ENCODE measurements around the gene CACNA2D3. TPM values are rescaled to one million over a fixed set of nuclear protein-coding genes. Genes with fewer than 3 reads are reported as not detected.

Gene CACNA2D3
- total and polyA plus RNA-seq, 9 donors = 1.4 to 3.1 (median 2.3) TPM

DNA sequence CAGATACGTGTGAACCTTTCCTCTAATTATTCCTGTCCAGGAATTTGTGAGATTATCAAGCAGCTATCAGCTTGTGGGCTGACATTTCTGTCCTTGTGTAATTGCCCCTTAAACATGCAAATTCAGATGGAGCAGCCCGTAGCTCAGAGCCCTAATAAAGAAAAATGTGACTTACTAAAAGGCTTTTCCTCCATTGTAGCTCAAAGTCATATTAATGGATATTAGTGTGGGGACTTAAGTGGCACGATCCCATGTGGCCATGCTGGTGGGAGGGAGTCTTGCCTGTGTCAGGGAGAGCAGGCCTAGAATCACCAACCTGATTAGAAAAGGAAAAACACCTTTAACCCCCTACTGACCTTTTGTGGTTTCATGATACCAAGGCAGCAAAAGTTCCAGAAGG lies 406.3 kb downstream of the CACNA2D3 start:
- no peak overlapping the region for H3K4me3 ChIP-seq (ENCODE audit: low read length)
- no peak overlapping the region for H3K27ac ChIP-seq (ENCODE audit: low read length)
- WGBS (ENCODE audit: insufficient coverage) = no CpG with 5 or more reads among the region's 3 CpGs
- H3K36me3 ChIP-seq (ENCODE audit: control insufficient read depth, insufficient read depth, low read length) = no peaks in the 10 kb centered on the region
- H3K27me3 ChIP-seq (ENCODE audit: control insufficient read depth, insufficient read depth, low read length) = no peaks in the 10 kb centered on the region
- peaks cover 7% of the 10 kb centered on the region for H3K9me3 ChIP-seq (replicated peaks; ENCODE audit: control insufficient read depth, low read depth, low read length)
- no peak for DNase-seq
- no peaks in the 10 kb centered on the region for H3K4me1 ChIP-seq (ENCODE audit: control insufficient read depth, insufficient read depth, low read length)

GRCh38 chr3:54530091-54530490 lies 407.7 kb downstream of the CACNA2D3 start:
- no peak for DNase-seq

DNA sequence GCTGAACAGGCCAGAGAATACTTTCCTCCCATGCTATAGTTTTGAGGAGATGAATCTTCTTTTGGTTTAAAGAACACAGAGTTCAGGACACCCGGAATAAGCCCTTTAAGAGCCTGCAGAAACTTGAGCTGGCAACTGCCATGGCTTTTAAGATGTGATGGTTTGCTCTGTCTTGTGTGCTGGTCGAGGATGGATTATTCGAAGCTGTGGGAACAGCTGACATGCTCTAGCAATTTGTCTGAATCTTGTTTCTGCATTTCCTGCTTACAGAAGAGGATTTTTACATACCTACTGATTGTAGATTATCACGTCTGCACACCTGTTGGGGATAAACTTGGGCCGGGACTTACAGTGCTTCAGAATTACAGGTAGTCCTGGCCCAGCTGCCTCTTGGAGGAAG lies 408.6 kb downstream of the CACNA2D3 start:
- Histone ChIP-seq H3K36me3 (ENCODE audit: control insufficient read depth, insufficient read depth, low read length) (no peaks in the 10 kb centered on the region), H3K4me3 (ENCODE audit: low read length) (no peak overlapping the region), H3K4me1 (ENCODE audit: control insufficient read depth, insufficient read depth, low read length) (no peaks in the 10 kb centered on the region), H3K27ac (ENCODE audit: low read length) (no peak overlapping the region), H3K9me3 (replicated peaks; ENCODE audit: control insufficient read depth, low read depth, low read length) (peaks cover 4% of the 10 kb centered on the region), H3K27me3 (ENCODE audit: control insufficient read depth, insufficient read depth, low read length) (no peaks in the 10 kb centered on the region)
- no peak for DNase-seq
- 57% methylated on average over 1 of the region's 5 CpGs for WGBS (ENCODE audit: insufficient coverage)

More at GRCh38 chr3:54530091-54530490, 407.7 kb downstream of the CACNA2D3 start:
- Histone ChIP-seq H3K4me1 (ENCODE audit: control insufficient read depth, insufficient read depth, low read length) (no peaks in the 10 kb centered on the region), H3K9me3 (replicated peaks; ENCODE audit: control insufficient read depth, low read depth, low read length) (peaks cover 7% of the 10 kb centered on the region), H3K27me3 (ENCODE audit: control insufficient read depth, insufficient read depth, low read length) (no peaks in the 10 kb centered on the region), H3K36me3 (ENCODE audit: control insufficient read depth, insufficient read depth, low read length) (no peaks in the 10 kb centered on the region), H3K4me3 (ENCODE audit: low read length) (no peak overlapping the region), H3K27ac (ENCODE audit: low read length) (no peak overlapping the region)
- 96% methylated on average over 3 of the region's 5 CpGs for WGBS (ENCODE audit: insufficient coverage)

- Histone ChIP-seq H3K36me3 (ENCODE audit: control insufficient read depth, insufficient read depth, low read length) (no peaks in the 10 kb centered on the region), H3K4me1 (ENCODE audit: control insufficient read depth, insufficient read depth, low read length) (no peaks in the 10 kb centered on the region), H3K27ac (ENCODE audit: low read length) (no peak overlapping the region), H3K27me3 (ENCODE audit: control insufficient read depth, insufficient read depth, low read length) (no peaks in the 10 kb centered on the region), H3K9me3 (replicated peaks; ENCODE audit: control insufficient read depth, low read depth, low read length) (no peaks in the 10 kb centered on the region), H3K4me3 (ENCODE audit: low read length) (no peak overlapping the region)
- WGBS (ENCODE audit: insufficient coverage) = 93% methylated on average over 3 of the region's 6 CpGs
- DNase-seq = no peak
These were observed 409.4 kb downstream of the CACNA2D3 start for GRCh38 chr3:54531741-54532140.

DNA sequence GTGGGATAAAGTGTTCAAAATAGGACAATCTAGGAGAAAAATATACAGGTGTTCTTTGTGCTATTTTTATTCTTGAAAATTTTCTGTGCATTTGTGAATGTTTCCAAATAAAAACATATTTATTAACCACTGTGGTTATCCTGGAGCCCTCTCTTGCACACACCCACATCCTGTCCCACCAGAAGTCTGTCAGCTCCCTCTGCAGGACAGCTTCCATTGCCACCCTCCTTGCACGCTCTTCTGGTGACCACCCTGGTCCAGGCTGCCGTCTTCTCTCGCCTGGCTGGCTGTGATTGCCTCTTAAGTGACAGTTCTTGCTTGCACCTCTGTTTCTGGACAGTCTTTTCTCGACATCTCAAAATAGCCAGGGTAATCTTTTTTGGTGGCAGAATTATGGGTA lies 411.5 kb downstream of the CACNA2D3 start:
- Histone ChIP-seq H3K4me1 (ENCODE audit: control insufficient read depth, insufficient read depth, low read length) (no peaks in the 10 kb centered on the region), H3K36me3 (ENCODE audit: control insufficient read depth, insufficient read depth, low read length) (no peaks in the 10 kb centered on the region), H3K27ac (ENCODE audit: low read length) (no peak overlapping the region), H3K4me3 (ENCODE audit: low read length) (no peak overlapping the region), H3K9me3 (replicated peaks; ENCODE audit: control insufficient read depth, low read depth, low read length) (no peaks in the 10 kb centered on the region), H3K27me3 (ENCODE audit: control insufficient read depth, insufficient read depth, low read length) (no peaks in the 10 kb centered on the region)
- no peak for DNase-seq
- WGBS (ENCODE audit: insufficient coverage) = no CpG with 5 or more reads among the region's 4 CpGs

GRCh38 chr3:54535619-54536018 lies 413.3 kb downstream of the CACNA2D3 start:
- Histone ChIP-seq H3K9me3 (replicated peaks; ENCODE audit: control insufficient read depth, low read depth, low read length) (no peaks in the 10 kb centered on the region), H3K27ac (ENCODE audit: low read length) (no peak overlapping the region), H3K4me3 (ENCODE audit: low read length) (no peak overlapping the region), H3K36me3 (ENCODE audit: control insufficient read depth, insufficient read depth, low read length) (no peaks in the 10 kb centered on the region), H3K4me1 (ENCODE audit: control insufficient read depth, insufficient read depth, low read length) (no peaks in the 10 kb centered on the region), H3K27me3 (ENCODE audit: control insufficient read depth, insufficient read depth, low read length) (no peaks in the 10 kb centered on the region)
- WGBS (ENCODE audit: insufficient coverage) = 92% methylated on average over 1 of the region's 1 CpG
- DNase-seq = no peak

DNA sequence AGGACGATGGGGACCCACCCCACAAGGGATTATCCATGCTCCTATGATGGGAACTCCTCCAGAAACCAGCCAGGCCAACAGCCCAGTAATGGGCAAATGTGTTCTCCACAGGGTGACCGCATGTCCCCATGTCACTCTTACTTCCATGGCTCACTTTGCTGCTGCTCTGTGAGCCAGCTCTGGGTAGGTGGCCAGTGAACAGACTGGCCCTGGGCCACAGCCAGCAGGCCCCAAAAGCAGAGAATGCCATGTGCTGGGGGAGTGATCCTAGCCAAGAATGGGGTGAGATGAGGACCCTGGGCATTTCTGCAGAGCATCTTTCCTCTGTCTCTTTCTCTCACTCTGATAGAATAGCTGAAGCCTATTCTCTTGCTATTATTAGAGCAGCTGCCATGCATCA lies 414.1 kb downstream of the CACNA2D3 start:
- no peaks in the 10 kb centered on the region for H3K36me3 ChIP-seq (ENCODE audit: control insufficient read depth, insufficient read depth, low read length)
- no peak for DNase-seq
- no peak overlapping the region for H3K27ac ChIP-seq (ENCODE audit: low read length)
- WGBS (ENCODE audit: insufficient coverage) = 100% methylated on average over 1 of the region's 2 CpGs
- H3K9me3 ChIP-seq (replicated peaks; ENCODE audit: control insufficient read depth, low read depth, low read length) = no peaks in the 10 kb centered on the region
- no peaks in the 10 kb centered on the region for H3K4me1 ChIP-seq (ENCODE audit: control insufficient read depth, insufficient read depth, low read length)
- no peak overlapping the region for H3K4me3 ChIP-seq (ENCODE audit: low read length)
- no peaks in the 10 kb centered on the region for H3K27me3 ChIP-seq (ENCODE audit: control insufficient read depth, insufficient read depth, low read length)

DNA sequence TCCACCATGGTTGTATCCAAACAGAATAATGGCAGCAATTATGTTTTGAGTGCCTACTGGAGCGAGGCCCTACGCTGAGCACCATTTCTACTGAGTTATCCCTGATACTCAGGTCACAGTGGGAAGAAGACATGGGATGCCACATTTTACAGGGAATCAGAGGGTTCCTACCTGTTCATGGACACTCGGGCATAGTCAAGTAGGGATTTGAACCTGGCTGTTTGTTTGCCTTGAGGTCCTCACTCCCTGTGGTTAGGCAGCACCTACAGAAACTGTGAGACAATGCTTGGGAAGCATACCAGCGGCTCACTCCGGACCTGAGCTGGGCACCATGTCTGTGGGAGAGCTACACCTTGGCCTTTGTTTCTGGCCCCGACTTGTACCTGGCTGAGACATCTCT lies 415.2 kb downstream of the CACNA2D3 start:
- WGBS (ENCODE audit: insufficient coverage) = 93% methylated on average over 4 of the region's 6 CpGs
- H3K4me1 ChIP-seq (ENCODE audit: control insufficient read depth, insufficient read depth, low read length) = no peaks in the 10 kb centered on the region
- H3K27ac ChIP-seq (ENCODE audit: low read length) = no peak overlapping the region
- no peak overlapping the region for H3K4me3 ChIP-seq (ENCODE audit: low read length)
- H3K36me3 ChIP-seq (ENCODE audit: control insufficient read depth, insufficient read depth, low read length) = no peaks in the 10 kb centered on the region
- no peak for DNase-seq
- no peaks in the 10 kb centered on the region for H3K9me3 ChIP-seq (replicated peaks; ENCODE audit: control insufficient read depth, low read depth, low read length)
- H3K27me3 ChIP-seq (ENCODE audit: control insufficient read depth, insufficient read depth, low read length) = no peaks in the 10 kb centered on the region

- H3K27me3 ChIP-seq (ENCODE audit: control insufficient read depth, insufficient read depth, low read length) = no peaks in the 10 kb centered on the region
- H3K4me3 ChIP-seq (ENCODE audit: low read length) = no peak overlapping the region
- no peaks in the 10 kb centered on the region for H3K36me3 ChIP-seq (ENCODE audit: control insufficient read depth, insufficient read depth, low read length)
- DNase-seq = no peak
- H3K9me3 ChIP-seq (replicated peaks; ENCODE audit: control insufficient read depth, low read depth, low read length) = no peaks in the 10 kb centered on the region
- 46% methylated on average over 3 of the region's 5 CpGs for WGBS (ENCODE audit: insufficient coverage)
- H3K4me1 ChIP-seq (ENCODE audit: control insufficient read depth, insufficient read depth, low read length) = no peaks in the 10 kb centered on the region
- no peak overlapping the region for H3K27ac ChIP-seq (ENCODE audit: low read length)
These were observed 416.0 kb downstream of the CACNA2D3 start for GRCh38 chr3:54538346-54538745.

- H3K4me3 ChIP-seq (ENCODE audit: low read length) = no peak overlapping the region
- DNase-seq = no peak
- no peaks in the 10 kb centered on the region for H3K4me1 ChIP-seq (ENCODE audit: control insufficient read depth, insufficient read depth, low read length)
- H3K27me3 ChIP-seq (ENCODE audit: control insufficient read depth, insufficient read depth, low read length) = no peaks in the 10 kb centered on the region
- H3K36me3 ChIP-seq (ENCODE audit: control insufficient read depth, insufficient read depth, low read length) = no peaks in the 10 kb centered on the region
- H3K27ac ChIP-seq (ENCODE audit: low read length) = no peak overlapping the region
- WGBS (ENCODE audit: insufficient coverage) = 79% methylated on average over 3 of the region's 4 CpGs
- no peaks in the 10 kb centered on the region for H3K9me3 ChIP-seq (replicated peaks; ENCODE audit: control insufficient read depth, low read depth, low read length)
These were observed 419.0 kb downstream of the CACNA2D3 start for GRCh38 chr3:54541369-54541768.

DNA sequence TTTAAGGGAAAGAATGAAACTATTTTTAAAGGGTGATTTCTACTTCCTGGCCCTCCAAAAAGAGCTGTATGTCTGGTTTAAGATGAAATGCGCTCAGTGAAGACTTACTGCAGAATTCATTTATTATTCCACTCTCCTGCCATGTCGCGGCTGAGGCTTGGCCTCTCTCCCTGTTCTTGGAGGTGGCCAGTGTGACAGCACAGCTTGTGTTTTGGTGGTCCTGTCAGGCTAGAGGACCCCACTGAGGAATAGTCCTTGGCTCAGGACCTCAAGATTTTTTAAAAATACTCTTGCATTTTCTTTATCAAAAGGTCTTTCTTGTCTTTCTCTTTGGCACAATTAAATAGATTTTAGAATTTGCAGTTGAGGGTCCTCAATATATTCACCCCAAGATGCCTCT lies 421.1 kb downstream of the CACNA2D3 start:
- no peaks in the 10 kb centered on the region for H3K9me3 ChIP-seq (replicated peaks; ENCODE audit: control insufficient read depth, low read depth, low read length)
- no peaks in the 10 kb centered on the region for H3K36me3 ChIP-seq (ENCODE audit: control insufficient read depth, insufficient read depth, low read length)
- no peaks in the 10 kb centered on the region for H3K27me3 ChIP-seq (ENCODE audit: control insufficient read depth, insufficient read depth, low read length)
- no peak for DNase-seq
- no peak overlapping the region for H3K27ac ChIP-seq (ENCODE audit: low read length)
- 8% methylated on average over 2 of the region's 3 CpGs for WGBS (ENCODE audit: insufficient coverage)
- H3K4me3 ChIP-seq (ENCODE audit: low read length) = no peak overlapping the region
- no peaks in the 10 kb centered on the region for H3K4me1 ChIP-seq (ENCODE audit: control insufficient read depth, insufficient read depth, low read length)

Measured in muscle of leg (tissue), 11 donors.